ENCODE measurements around the gene PAQR9.

PAQR9 gene

DNA sequence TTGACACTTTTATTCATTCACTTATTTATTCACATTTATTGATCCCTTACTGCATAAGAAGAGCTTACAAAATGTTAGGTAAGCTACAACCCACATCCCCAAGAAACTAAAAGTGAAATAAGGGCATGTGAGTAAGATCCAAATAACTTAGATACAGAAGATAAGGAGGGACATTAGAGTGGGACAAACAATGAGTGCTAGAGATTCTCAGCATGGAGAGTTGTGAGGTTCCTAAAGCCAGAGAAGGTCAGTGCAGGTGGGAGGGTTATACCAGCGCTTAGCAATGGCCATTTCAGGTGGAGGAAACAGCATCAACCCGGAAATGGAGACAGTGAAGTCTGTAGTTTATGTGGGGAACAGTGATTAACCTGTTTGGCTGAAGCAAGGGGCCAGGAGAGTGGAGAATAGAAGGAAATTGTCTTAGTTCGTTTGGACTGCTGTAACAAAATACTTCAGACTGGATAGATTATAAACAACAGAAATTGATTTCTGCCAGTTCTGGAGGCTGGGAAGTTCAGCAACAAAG is 49.1 kb downstream of the PAQR9 start:
- DNase-seq, result no peak

DNA sequence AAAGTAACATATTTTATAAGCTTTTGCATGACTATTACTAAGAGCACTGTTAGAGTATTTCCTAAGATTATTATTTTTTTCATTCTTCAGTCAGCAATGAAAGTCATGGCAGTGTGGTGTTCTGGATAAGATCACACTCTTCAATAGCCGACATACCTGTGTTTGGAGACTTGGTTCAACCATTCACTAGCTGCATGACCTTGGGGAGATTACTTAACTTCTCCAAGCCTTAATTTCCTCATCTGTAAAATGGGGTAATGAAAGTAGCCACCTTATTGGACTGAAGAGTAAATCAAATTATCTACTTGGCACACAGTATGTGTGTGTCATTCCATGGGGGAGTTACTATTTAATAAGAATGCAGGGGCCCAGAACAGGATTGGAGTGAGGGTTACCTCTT is 50.0 kb downstream of the PAQR9 start:
- no peak for DNase-seq

DNA sequence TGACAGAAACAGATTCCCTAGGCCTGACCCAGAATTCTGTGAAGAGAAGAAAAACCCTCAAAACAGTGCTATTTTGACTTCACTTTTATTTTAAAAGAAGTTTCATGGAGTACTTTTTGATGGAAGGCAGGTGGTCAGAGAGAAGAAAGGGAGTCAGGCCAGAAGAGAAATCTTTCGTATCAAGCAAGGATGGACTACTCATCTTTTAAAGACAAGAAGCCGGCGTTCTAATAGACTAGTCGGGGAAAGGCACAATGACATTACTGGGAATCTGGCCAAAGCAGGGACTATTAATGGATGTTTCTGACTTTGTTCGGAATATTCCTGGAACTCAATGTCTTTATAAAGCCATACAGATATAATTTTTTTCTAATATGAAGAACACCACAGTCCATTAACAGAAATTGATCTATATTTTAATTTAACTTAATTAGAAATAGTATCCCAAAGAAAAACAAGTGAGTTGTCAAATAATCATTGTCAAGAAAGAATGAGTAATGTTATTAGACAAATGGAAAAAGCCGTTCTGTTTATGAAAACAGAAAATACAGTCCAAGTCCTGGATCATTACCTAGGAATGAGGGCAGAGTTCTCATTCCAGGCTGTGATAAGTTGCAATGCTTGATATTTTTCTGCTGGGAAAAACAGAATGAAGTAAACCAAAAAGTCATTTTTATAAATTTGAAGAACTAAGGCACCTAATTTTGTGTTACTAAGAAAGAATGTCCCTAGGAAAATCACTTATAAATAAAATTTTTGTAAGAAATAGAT is 50.9 kb downstream of the PAQR9 start:
- no peak for DNase-seq

All from NCI-H1417 treated with DMSO at 0.1 percent for 48 hours (cell line).